Chondrocyte (in vitro differentiated cells): Measurements from ENCODE around the gene USP10. TPM values are rescaled to one million over a fixed set of nuclear protein-coding genes. Genes with fewer than 3 reads are reported as not detected.

Experiments
- DNase-seq: peaks from one replicate; pipeline ENCODE4 v3.0.0; 2021; ENCODE audit warnings: mixed read lengths, low spot score
- H3K27ac Mint-ChIP-seq: one replicate; pipeline ENCODE4 v1.8.0; 2021; ENCODE audit warnings: mild to moderate bottlenecking, moderate library complexity, mixed read lengths; ENCODE audit not compliant: unreplicated experiment
- H3K27me3 Mint-ChIP-seq: 2 replicates; pipeline ENCODE4 v1.8.0; 2021; ENCODE audit warnings: low read depth, mixed read lengths
- H3K36me3 Mint-ChIP-seq: 2 replicates; pipeline ENCODE4 v1.8.0; 2021; ENCODE audit warnings: low read depth, mixed read lengths
- H3K4me1 Mint-ChIP-seq: 2 replicates; pipeline ENCODE4 v1.8.0; 2021; ENCODE audit warnings: low read depth, mild to moderate bottlenecking, mixed read lengths
- H3K4me3 Mint-ChIP-seq: one replicate; pipeline ENCODE4 v1.8.0; 2021; ENCODE audit warnings: mild to moderate bottlenecking, moderate library complexity, mixed read lengths; ENCODE audit not compliant: unreplicated experiment
- H3K9me3 Mint-ChIP-seq: 2 replicates; pipeline ENCODE4 v1.8.0; 2021; ENCODE audit warnings: low read depth, mixed read lengths
- total RNA-seq: library from RNA; stranded (reverse); gene quantifications from 3 replicates; pipeline ENCODE4 v1.2.1, GENCODE V29; 2021
- TF ChIP-seq, protein P1 (sequence below): fragments of 200-600 bp; sonication (generic); IDR thresholded peaks from 2 replicates; pipeline ENCODE4 v1.5.0; 2021; ENCODE audit warnings: antibody characterized with exemption, mild to moderate bottlenecking, moderate library complexity

USP10 gene
- total RNA-seq, 1 donor from 2014 or later = 43.0 TPM

DNA sequence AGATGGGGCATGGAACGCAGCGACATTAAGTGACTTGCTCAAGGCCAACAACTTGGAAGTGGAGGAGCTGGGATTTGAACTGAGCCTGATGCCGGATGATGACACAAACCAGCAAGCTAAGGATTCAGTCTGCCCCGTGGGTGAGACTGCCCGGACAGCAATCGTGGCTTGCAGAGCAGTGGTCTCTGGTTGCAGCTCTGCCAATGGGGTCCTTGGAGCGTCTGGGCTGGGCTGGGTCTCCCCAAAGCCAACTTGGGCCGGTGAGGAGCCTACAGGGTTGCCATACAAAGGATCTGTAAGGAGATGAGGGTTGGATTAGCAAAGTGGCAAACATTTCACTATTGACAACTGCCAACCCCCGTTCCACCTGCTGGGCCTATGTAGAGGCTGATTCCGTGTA, 117.4 kb downstream of the USP10 start:
- Mint-ChIP-seq H3K27me3 (peaks cover 25% of the 10 kb centered on the region), H3K9me3 (no peaks in the 10 kb centered on the region), H3K4me1 (peaks cover 15% of the 10 kb centered on the region), H3K4me3 (no peak overlapping the region), H3K36me3 (no peaks in the 10 kb centered on the region), H3K27ac (no peak overlapping the region)
- TF ChIP-seq, protein P1, sequence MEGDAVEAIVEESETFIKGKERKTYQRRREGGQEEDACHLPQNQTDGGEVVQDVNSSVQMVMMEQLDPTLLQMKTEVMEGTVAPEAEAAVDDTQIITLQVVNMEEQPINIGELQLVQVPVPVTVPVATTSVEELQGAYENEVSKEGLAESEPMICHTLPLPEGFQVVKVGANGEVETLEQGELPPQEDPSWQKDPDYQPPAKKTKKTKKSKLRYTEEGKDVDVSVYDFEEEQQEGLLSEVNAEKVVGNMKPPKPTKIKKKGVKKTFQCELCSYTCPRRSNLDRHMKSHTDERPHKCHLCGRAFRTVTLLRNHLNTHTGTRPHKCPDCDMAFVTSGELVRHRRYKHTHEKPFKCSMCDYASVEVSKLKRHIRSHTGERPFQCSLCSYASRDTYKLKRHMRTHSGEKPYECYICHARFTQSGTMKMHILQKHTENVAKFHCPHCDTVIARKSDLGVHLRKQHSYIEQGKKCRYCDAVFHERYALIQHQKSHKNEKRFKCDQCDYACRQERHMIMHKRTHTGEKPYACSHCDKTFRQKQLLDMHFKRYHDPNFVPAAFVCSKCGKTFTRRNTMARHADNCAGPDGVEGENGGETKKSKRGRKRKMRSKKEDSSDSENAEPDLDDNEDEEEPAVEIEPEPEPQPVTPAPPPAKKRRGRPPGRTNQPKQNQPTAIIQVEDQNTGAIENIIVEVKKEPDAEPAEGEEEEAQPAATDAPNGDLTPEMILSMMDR = no peak
- DNase-seq = no peak

DNA sequence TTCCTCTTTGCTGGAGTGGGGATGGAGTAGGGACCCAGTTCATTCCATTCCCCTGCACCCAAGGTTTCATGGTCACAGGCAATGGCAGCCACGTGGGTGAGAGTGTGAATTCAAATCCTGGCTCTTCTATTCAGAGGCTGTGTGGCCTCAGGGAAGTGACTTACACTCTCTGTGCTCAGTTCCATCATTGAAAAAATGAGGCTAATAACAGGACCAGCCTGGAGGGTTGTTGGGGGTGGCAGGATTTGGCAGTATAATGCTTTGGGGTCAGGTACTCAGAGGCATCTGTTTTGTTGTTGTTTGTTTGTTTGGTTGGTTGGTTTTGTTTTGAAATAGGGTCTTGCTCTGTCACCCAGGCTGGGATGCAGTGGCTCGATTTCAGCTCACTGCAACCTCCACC, 117.8 kb downstream of the USP10 start:
- Mint-ChIP-seq H3K27me3 (peaks cover 21% of the 10 kb centered on the region), H3K27ac (no peak overlapping the region), H3K36me3 (no peaks in the 10 kb centered on the region), H3K4me3 (no peak overlapping the region), H3K4me1 (peaks cover 19% of the 10 kb centered on the region), H3K9me3 (no peaks in the 10 kb centered on the region)
- TF ChIP-seq, protein P1 = no peak
- DNase-seq = no peak

DNA sequence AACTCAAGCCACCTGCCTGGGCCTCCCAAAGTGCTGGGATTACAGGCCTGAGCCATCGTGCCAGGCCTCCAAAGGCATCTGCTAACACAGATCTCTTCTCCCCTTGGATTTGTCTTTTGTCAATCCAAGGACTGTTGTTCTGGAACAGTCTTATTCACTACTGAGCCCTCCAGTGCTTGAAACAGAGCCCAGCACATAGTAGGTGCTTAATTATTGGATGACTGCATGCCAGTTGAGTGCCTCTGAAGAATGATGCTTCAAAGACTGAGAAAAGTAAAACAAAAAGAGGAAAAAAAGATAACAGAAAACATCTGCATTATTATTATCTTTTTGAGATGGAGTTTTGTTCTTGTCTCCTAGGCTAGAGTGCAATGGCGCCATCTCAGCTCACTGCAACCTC, 118.3 kb downstream of the USP10 start:
- H3K9me3 Mint-ChIP-seq = no peaks in the 10 kb centered on the region
- TF ChIP-seq, protein P1 = no peak
- DNase-seq = no peak
- peaks cover 17% of the 10 kb centered on the region for H3K27me3 Mint-ChIP-seq
- no peaks in the 10 kb centered on the region for H3K36me3 Mint-ChIP-seq
- no peak overlapping the region for H3K4me3 Mint-ChIP-seq
- H3K4me1 Mint-ChIP-seq = peaks cover 19% of the 10 kb centered on the region
- no peak overlapping the region for H3K27ac Mint-ChIP-seq

DNA sequence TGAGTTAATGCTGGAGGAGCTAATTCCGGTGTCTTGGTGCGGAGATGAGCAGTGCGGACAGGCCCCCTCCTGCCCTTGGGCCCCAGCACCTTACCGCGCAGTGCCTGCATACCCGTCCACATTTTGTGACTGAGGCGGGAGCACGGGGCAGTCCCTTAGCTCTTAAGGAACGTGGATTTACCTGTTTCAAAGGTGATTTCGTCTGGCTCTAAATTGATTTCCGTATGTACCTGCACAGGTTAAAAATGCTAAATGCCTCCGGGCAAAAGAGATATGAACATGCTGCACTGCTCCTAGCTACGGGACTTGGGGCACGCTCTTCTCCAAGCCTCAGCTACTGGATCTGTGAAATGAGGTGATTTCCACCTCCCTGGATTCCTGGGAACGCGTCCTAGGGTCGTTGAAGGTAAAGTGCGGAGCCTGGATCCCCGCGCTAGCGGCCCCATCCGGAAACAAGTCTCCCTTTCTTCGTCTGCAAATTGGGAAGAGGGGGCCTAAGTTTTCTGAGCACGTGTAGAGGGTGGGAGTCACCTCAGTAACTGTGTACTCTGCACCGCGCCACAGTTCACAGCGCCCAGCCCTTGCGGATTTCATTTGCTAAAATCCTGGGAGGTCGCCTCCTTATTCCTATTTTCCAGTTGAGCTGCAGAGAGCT, 119.3 kb downstream of the USP10 start:
- DNase-seq = no peak
- no peaks in the 10 kb centered on the region for H3K9me3 Mint-ChIP-seq
- H3K27ac Mint-ChIP-seq = no peak overlapping the region
- no peaks in the 10 kb centered on the region for H3K36me3 Mint-ChIP-seq
- TF ChIP-seq, protein P1 = no peak
- peak overlapping the region; percentile 81 for H3K4me3 Mint-ChIP-seq
- H3K4me1 Mint-ChIP-seq = peaks cover 19% of the 10 kb centered on the region
- peaks cover 10% of the 10 kb centered on the region for H3K27me3 Mint-ChIP-seq

DNA sequence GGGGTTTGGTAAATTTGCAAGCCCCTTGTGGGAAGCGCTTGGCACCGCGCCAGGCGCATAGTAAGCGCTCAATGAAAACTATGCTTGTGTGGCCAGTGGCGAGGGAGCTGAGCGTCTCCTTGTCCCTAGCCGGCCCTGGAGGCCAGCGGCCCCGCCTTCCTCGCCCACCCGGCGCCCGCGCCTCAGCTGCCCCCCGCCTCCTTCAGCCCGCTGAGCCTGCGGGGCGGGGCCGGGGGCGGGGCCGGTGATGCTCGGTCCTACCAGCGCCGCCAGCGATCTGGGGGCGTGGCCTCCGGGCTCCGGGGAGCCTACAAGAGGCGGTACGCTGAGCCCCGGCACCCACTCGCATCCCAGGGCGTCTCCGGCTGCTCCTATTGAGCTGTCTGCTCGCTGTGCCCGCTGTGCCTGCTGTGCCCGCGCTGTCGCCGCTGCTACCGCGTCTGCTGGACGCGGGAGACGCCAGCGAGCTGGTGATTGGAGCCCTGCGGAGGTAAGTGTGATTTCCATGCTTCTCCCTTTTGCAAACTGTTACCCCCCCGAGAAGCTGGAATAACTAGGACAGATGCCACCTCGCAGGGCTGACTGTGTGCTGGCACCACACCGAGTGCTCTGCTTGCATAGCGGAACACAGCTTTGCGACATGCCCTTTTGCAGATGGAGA, 120.0 kb downstream of the USP10 start, which contains the start of gene CRISPLD2:
TSS of gene CRISPLD2 (plus strand) at position 342 of the 661 bp plus-strand sequence. CDS start 18,511 bp downstream, outside the sequence.
- no peak for DNase-seq
- H3K4me3 Mint-ChIP-seq = peak within 1 kb of the TSS; percentile 81
- H3K36me3 Mint-ChIP-seq = no peaks in the 10 kb centered on the region
- TF ChIP-seq, protein P1 = peak; percentile 19
- H3K4me1 Mint-ChIP-seq = peaks cover 19% of the 10 kb centered on the region
- peak within 1 kb of the TSS; percentile 61 for H3K27ac Mint-ChIP-seq
- H3K9me3 Mint-ChIP-seq = no peaks in the 10 kb centered on the region
- peaks cover 7% of the 10 kb centered on the region for H3K27me3 Mint-ChIP-seq
